GM19395 (cell line): Measurements from ENCODE around the gene METTL24.

Experiments
- ATAC-seq: cut with Tn5 transposase; IDR thresholded peaks from one replicate; pipeline ENCODE4 v1.9.1; 2021; ENCODE audit warnings: mild to moderate bottlenecking, moderate library complexity; ENCODE audit not compliant: unreplicated experiment

The METTL24 gene

DNA sequence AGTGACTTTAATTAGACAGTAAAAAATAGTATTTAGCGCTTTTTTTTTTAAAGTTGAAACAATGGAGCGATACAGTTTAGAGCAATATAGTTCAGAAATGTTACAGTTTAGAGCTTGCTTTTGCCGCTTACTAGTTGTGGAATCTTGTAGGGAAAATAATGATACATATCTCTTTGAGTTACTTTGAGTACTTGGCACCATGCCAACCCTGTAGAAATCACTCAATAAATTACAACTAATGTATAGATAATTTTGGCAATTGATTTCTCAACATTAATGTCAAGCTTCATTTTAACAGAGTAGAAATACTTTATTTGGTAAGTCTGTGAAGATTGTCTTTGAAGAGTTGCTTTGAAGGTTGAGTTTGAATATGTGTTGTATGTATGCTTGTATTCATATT, 150.5 kb downstream of the METTL24 start:
- ATAC-seq: no peak

DNA sequence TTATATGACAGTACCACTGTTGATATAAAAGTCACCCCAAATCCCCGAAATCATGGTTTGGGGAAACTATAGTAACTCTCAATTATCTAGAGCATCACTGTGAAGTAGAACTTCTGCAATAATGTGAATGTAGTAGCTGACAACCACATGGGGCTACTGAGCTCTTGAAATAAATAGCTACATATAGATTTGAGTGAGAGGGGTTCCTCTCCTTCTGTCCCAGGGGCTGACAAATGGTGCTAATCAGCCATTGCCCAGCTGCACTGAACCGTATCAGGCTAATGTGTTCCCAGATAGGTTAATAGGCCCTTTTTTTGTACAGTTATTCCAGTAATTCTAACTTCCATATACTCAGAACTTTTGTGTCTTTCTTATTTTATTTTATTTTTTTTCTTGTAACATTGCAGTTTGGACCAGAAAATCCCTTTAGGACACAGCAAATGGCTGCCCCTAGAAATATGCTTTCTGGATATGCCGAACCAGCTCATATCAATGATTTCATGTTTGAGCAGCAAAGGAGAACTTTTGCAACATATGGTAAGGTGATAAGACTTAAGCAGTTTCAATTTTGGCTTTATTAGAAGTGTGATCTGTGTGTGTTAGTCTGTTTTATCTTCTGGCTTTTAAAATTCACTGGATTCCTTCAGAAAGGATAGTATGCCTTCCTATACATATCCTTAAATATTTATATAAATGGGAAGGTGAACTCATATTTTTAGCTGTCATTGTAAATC, 156.8 kb downstream of the METTL24 start:
- no peak for ATAC-seq

DNA sequence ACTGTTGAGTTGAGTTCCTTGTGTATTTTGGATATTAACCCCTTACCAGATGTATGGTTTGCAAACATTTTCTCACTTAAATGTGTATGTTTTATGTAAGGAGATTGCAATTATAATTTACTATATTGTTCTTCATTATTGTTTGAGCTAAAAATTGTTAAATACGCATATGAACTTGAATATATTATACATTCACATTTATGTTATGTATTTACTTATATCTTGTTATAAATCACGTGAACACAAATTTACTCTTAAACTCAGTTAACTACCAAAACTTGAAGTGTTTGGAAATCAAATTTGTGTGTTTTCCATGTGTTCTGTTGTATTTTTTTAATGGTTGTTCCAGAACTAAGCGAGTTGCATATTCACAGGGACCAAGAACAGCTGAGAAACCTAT, 159.6 kb downstream of the METTL24 start:
- ATAC-seq: no peak

DNA sequence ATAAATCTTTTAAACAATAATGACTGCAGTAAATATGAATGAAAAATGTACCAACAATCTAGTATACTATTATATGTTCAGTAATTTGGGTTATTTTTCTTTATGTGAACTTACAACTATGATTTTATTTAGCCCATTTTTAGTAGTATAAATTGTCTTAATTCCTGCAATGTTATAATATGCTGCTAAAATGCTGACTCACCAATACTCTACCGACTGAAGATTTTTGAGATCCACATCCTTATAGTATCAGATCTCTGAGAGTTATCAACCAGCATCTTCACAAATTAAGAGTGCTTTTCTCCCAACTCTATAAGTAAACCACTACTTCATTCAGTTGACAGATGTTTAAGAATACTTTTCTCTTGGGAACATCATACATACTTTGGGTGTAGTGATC, 161.3 kb downstream of the METTL24 start:
- ATAC-seq: no peak

DNA sequence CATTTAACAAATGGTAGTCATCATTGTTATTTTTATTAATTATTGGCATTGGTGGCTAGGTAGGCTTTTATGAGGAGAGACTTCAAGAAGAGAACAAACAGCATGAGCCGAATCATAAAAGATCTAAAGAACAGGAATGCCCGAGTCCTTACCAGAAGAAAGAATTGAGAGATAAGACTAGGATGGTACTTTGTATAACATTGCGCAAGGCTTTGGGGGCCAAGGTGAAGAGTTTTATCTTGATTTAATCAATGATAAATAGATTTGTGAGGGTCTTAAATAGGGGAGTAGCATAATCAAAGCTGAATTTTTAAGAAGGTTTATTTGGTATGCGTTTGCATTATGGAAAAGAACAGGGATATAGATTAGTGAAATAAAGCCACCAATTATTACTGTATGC, 162.5 kb downstream of the METTL24 start:
- ATAC-seq: no peak
